Chondrocyte (in vitro differentiated cells): Measurements from ENCODE around the gene ATXN7. TPM values are rescaled to one million over a fixed set of nuclear protein-coding genes. Genes with fewer than 3 reads are reported as not detected.

Experiments
- DNase-seq: peaks from one replicate; pipeline ENCODE4 v3.0.0; 2021; ENCODE audit warnings: mixed read lengths, low spot score
- H3K27ac Mint-ChIP-seq: one replicate; pipeline ENCODE4 v1.8.0; 2021; ENCODE audit warnings: mild to moderate bottlenecking, moderate library complexity, mixed read lengths; ENCODE audit not compliant: unreplicated experiment
- H3K27me3 Mint-ChIP-seq: 2 replicates; pipeline ENCODE4 v1.8.0; 2021; ENCODE audit warnings: low read depth, mixed read lengths
- H3K36me3 Mint-ChIP-seq: 2 replicates; pipeline ENCODE4 v1.8.0; 2021; ENCODE audit warnings: low read depth, mixed read lengths
- H3K4me1 Mint-ChIP-seq: 2 replicates; pipeline ENCODE4 v1.8.0; 2021; ENCODE audit warnings: low read depth, mild to moderate bottlenecking, mixed read lengths
- H3K4me3 Mint-ChIP-seq: one replicate; pipeline ENCODE4 v1.8.0; 2021; ENCODE audit warnings: mild to moderate bottlenecking, moderate library complexity, mixed read lengths; ENCODE audit not compliant: unreplicated experiment
- H3K9me3 Mint-ChIP-seq: 2 replicates; pipeline ENCODE4 v1.8.0; 2021; ENCODE audit warnings: low read depth, mixed read lengths
- total RNA-seq: library from RNA; stranded (reverse); gene quantifications from 3 replicates; pipeline ENCODE4 v1.2.1, GENCODE V29; 2021
- TF ChIP-seq, protein P1 (sequence below): fragments of 200-600 bp; sonication (generic); IDR thresholded peaks from 2 replicates; pipeline ENCODE4 v1.5.0; 2021; ENCODE audit warnings: antibody characterized with exemption, mild to moderate bottlenecking, moderate library complexity

ATXN7 gene
- total RNA-seq, 1 donor from 2014 or later, result 19.1 TPM

- TF ChIP-seq, protein P1, sequence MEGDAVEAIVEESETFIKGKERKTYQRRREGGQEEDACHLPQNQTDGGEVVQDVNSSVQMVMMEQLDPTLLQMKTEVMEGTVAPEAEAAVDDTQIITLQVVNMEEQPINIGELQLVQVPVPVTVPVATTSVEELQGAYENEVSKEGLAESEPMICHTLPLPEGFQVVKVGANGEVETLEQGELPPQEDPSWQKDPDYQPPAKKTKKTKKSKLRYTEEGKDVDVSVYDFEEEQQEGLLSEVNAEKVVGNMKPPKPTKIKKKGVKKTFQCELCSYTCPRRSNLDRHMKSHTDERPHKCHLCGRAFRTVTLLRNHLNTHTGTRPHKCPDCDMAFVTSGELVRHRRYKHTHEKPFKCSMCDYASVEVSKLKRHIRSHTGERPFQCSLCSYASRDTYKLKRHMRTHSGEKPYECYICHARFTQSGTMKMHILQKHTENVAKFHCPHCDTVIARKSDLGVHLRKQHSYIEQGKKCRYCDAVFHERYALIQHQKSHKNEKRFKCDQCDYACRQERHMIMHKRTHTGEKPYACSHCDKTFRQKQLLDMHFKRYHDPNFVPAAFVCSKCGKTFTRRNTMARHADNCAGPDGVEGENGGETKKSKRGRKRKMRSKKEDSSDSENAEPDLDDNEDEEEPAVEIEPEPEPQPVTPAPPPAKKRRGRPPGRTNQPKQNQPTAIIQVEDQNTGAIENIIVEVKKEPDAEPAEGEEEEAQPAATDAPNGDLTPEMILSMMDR, result no peak
- Mint-ChIP-seq H3K27ac (no peak overlapping the region), H3K36me3 (peaks cover 3% of the 10 kb centered on the region), H3K27me3 (no peaks in the 10 kb centered on the region), H3K4me3 (no peak overlapping the region), H3K4me1 (peaks cover 15% of the 10 kb centered on the region), H3K9me3 (no peaks in the 10 kb centered on the region)
- DNase-seq, result no peak
These were observed 42.3 kb downstream of the ATXN7 start for GRCh38 chr3:63905731-63906620.

GRCh38 chr3:63908081-63908736 lies 44.5 kb downstream of the ATXN7 start:
- Mint-ChIP-seq H3K36me3 (peaks cover 1% of the 10 kb centered on the region), H3K27ac (no peak overlapping the region), H3K27me3 (no peaks in the 10 kb centered on the region), H3K4me3 (no peak overlapping the region), H3K9me3 (no peaks in the 10 kb centered on the region), H3K4me1 (peaks cover 22% of the 10 kb centered on the region)
- TF ChIP-seq, protein P1, result peak; percentile 68
- no peak for DNase-seq

GRCh38 chr3:63908776-63909175 lies 45.1 kb downstream of the ATXN7 start:
- TF ChIP-seq, protein P1, result no peak
- Mint-ChIP-seq H3K4me1 (peaks cover 22% of the 10 kb centered on the region), H3K4me3 (no peak overlapping the region), H3K9me3 (no peaks in the 10 kb centered on the region), H3K27me3 (no peaks in the 10 kb centered on the region), H3K27ac (no peak overlapping the region), H3K36me3 (peaks cover 1% of the 10 kb centered on the region)
- no peak for DNase-seq

- no peak for DNase-seq
- Mint-ChIP-seq H3K27ac (no peak overlapping the region), H3K36me3 (peaks cover 2% of the 10 kb centered on the region), H3K9me3 (no peaks in the 10 kb centered on the region), H3K4me3 (no peak overlapping the region), H3K4me1 (peaks cover 25% of the 10 kb centered on the region), H3K27me3 (no peaks in the 10 kb centered on the region)
- TF ChIP-seq, protein P1, result no peak
These were observed 45.8 kb downstream of the ATXN7 start for GRCh38 chr3:63909431-63909830.

DNA sequence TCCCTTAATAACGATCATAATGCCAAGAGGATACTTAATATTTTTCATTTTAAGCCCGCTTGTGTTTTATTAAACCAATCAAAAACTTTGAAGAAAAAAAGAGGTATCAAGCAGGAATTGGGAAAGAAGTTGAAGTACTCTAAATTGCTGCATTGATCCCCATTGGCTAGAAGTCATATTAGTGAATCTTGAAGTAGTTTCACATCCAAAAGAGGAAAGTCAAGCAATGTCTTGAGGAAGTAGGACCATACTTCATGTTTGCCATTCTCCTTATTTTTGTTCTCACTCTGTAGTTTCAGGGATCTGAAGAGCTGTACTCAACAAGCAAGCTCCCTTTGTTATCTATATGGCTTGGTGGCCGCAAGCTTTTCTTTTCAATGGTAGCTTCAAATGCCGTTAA lies 46.3 kb downstream of the ATXN7 start:
- Mint-ChIP-seq H3K27me3 (no peaks in the 10 kb centered on the region), H3K36me3 (peaks cover 3% of the 10 kb centered on the region), H3K4me3 (no peak overlapping the region), H3K27ac (no peak overlapping the region), H3K9me3 (no peaks in the 10 kb centered on the region), H3K4me1 (peaks cover 28% of the 10 kb centered on the region)
- TF ChIP-seq, protein P1, result no peak
- DNase-seq, result no peak
